PC-9 (cell line): ENCODE data around the gene KIAA1671. TPM values are rescaled to one million over a fixed set of nuclear protein-coding genes. Genes with fewer than 3 reads are reported as not detected.

ENCODE experiments used
- BruUV-seq: library from RNA; stranded (reverse); fragments of 400-500 nt; replicated peaks from 2 replicates; lab custom pipeline; 2021; lab: Mats Ljungman, UMichigan
- CTCF ChIA-PET: fragments of 300-600 bp; sonication (Branson Sonifier 250); formaldehyde crosslinking; loops from one replicate; lab custom pipeline; 2022; ENCODE audit warnings: antibody characterized with exemption; lab: Charles Lee
- POLR2A ChIA-PET: fragments of 300-600 bp; sonication (Branson Sonifier 250); formaldehyde crosslinking; loops from one replicate; lab custom pipeline; 2022; ENCODE audit warnings: antibody characterized with exemption; ENCODE audit not compliant: unreplicated experiment; lab: Charles Lee
- DNase-seq, 2 experiments: peaks; one replicate each; pipeline versions ENCODE4 v3.0.0 to v3.0.0-alpha.2; 2015 to 2022; ENCODE audit warnings: mixed read lengths in 1 of 2
- H2AFZ ChIP-seq: fragments of 200-600 bp; sonication (generic); 2 replicates; pipeline ENCODE4 v1.8.1; 2017; ENCODE audit warnings: antibody characterized with exemption
- H3F3A ChIP-seq: fragments of 200-600 bp; sonication (generic); 2 replicates; pipeline ENCODE4 v1.8.1; 2017; ENCODE audit warnings: antibody characterized with exemption, mild to moderate bottlenecking, low read depth; ENCODE audit not compliant: insufficient read depth
- H3K27ac ChIP-seq: fragments of 200-600 bp; sonication (generic); 2 replicates; pipeline ENCODE4 v1.6.1; 2016; ENCODE audit warnings: mixed run types
- H3K27me3 ChIP-seq: fragments of 200-600 bp; sonication (generic); 2 replicates; pipeline ENCODE4 v1.6.1; 2016; ENCODE audit warnings: low read depth, mixed run types; ENCODE audit not compliant: insufficient read depth
- H3K36me3 ChIP-seq: fragments of 200-600 bp; sonication (generic); 2 replicates; pipeline ENCODE4 v1.6.1; 2016; ENCODE audit warnings: low read depth, mixed run types
- H3K4me1 ChIP-seq: fragments of 200-600 bp; sonication (generic); replicated peaks from 2 replicates; pipeline ENCODE4 v1.6.1; 2016; ENCODE audit warnings: mixed run types; ENCODE audit not compliant: insufficient read depth
- H3K4me2 ChIP-seq: fragments of 200-600 bp; sonication (generic); 2 replicates; pipeline ENCODE4 v1.6.1; 2017; ENCODE audit warnings: mixed run types
- H3K4me3 ChIP-seq: fragments of 200-600 bp; sonication (generic); 2 replicates; pipeline ENCODE4 v1.6.1; 2016; ENCODE audit warnings: mixed run types
- H3K79me2 ChIP-seq: fragments of 200-600 bp; sonication (generic); 2 replicates; pipeline ENCODE4 v1.6.1; 2017; ENCODE audit warnings: low read depth, mixed run types
- H3K9me2 ChIP-seq: fragments of 200-600 bp; sonication (generic); 2 replicates; pipeline ENCODE4 v1.8.1; 2017; ENCODE audit warnings: mild to moderate bottlenecking; ENCODE audit not compliant: insufficient read depth
- H3K9me3 ChIP-seq: fragments of 200-600 bp; sonication (generic); 2 replicates; pipeline ENCODE4 v1.8.1; 2016; ENCODE audit warnings: low read depth; ENCODE audit not compliant: insufficient read depth
- H4K20me1 ChIP-seq: fragments of 200-600 bp; sonication (generic); 2 replicates; pipeline ENCODE4 v1.8.1; 2017; ENCODE audit not compliant: insufficient read depth
- EZH2 ChIP-seq: fragments of 200-600 bp; sonication (generic); IDR thresholded peaks from 2 replicates; pipeline ENCODE4 v1.8.0; 2017; ENCODE audit warnings: antibody characterized with exemption, low read depth
- intact Hi-C: fragments of 100-400 bp; cut with micrococcal nuclease; formaldehyde crosslinking; loops from one replicate; pipeline ENCODE4 v1.10.0; 2022; ENCODE audit not compliant: unreplicated experiment
- total RNA-seq: library from RNA; stranded (reverse); gene quantifications from 2 replicates; pipeline ENCODE4 v1.2.3, GENCODE V29; 2021
- TF ChIP-seq, protein P1 (sequence below): fragments of 200-600 bp; sonication (generic); conservative IDR thresholded peaks from 2 replicates; pipeline ENCODE4 v1.6.1; 2017; ENCODE audit warnings: mixed run types, antibody characterized with exemption, mild to moderate bottlenecking, moderate library complexity

KIAA1671 gene
- total RNA-seq, 1 experiment from 2014 or later = 44.3 TPM

GRCh38 chr22:24947383-24947782, 5.1 kb upstream of the KIAA1671 start:
- TF ChIP-seq, protein P1, sequence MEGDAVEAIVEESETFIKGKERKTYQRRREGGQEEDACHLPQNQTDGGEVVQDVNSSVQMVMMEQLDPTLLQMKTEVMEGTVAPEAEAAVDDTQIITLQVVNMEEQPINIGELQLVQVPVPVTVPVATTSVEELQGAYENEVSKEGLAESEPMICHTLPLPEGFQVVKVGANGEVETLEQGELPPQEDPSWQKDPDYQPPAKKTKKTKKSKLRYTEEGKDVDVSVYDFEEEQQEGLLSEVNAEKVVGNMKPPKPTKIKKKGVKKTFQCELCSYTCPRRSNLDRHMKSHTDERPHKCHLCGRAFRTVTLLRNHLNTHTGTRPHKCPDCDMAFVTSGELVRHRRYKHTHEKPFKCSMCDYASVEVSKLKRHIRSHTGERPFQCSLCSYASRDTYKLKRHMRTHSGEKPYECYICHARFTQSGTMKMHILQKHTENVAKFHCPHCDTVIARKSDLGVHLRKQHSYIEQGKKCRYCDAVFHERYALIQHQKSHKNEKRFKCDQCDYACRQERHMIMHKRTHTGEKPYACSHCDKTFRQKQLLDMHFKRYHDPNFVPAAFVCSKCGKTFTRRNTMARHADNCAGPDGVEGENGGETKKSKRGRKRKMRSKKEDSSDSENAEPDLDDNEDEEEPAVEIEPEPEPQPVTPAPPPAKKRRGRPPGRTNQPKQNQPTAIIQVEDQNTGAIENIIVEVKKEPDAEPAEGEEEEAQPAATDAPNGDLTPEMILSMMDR = no peak
- no peak for TF ChIP-seq EZH2
- no peak for DNase-seq
- POLR2A ChIA-PET = no interaction called here

DNA sequence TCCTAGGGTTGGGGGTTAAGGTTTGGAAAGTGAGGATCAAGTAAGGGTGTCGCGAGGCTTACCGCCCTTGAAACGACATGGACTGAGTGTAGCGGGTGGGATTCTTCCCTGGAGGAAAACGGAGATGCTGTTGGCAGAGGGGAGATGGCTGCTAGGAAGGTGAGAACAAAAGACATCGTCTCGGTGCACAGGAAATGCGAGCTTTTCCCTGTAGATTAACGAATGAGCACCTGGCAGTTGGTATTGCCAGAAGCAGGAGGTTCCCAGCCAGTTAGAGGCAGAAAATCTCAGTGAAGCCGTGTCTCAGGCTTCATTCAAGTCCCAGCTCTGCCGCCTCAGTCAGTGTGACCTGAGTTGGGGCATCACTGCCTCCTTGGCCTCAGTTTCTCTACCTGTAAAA, 4.6 kb upstream of the KIAA1671 start:
- intact Hi-C loops = no loop called here
- no peak for DNase-seq
- Histone ChIP-seq H3K9me3 (no peaks in the 10 kb centered on the region), H3K27me3 (no peaks in the 10 kb centered on the region), H2AFZ (no peak overlapping the region), H3K27ac (no peak overlapping the region), H3K36me3 (no peaks in the 10 kb centered on the region), H3K79me2 (0 out of 2 replicates have a peak, but pooled peaks cover under 1% of the 10 kb centered on the region), H3K9me2 (no peaks in the 10 kb centered on the region), H3K4me2 (no peak overlapping the region), H4K20me1 (no peaks in the 10 kb centered on the region), H3F3A (peaks cover 7% of the 10 kb centered on the region; the same call in 1 of the 2 replicates), H3K4me1 (peaks cover 5% of the 10 kb centered on the region; the same call in 1 of the 2 replicates), H3K4me3 (no peak overlapping the region)
- POLR2A ChIA-PET = no interaction called here
- CTCF ChIA-PET = no interaction called here
- no peak for TF ChIP-seq EZH2
- TF ChIP-seq, protein P1 = no peak
- BruUV-seq = no TSS peak

More at GRCh38 chr22:24947383-24947782, 5.1 kb upstream of the KIAA1671 start:
- H3F3A ChIP-seq = peaks cover 5% of the 10 kb centered on the region; the same call in 1 of the 2 replicates
- H3K4me1 ChIP-seq = peaks cover 5% of the 10 kb centered on the region; the same call in 1 of the 2 replicates
- no peaks in the 10 kb centered on the region for H3K36me3 ChIP-seq
- no peaks in the 10 kb centered on the region for H4K20me1 ChIP-seq
- no peaks in the 10 kb centered on the region for H3K27me3 ChIP-seq
- H3K9me2 ChIP-seq = no peaks in the 10 kb centered on the region
- no peak overlapping the region for H2AFZ ChIP-seq
- no peak overlapping the region for H3K27ac ChIP-seq
- no peak overlapping the region for H3K4me3 ChIP-seq
- BruUV-seq = no TSS peak
- H3K4me2 ChIP-seq = no peak overlapping the region
- intact Hi-C loops = no loop called here
- no peaks in the 10 kb centered on the region for H3K79me2 ChIP-seq
- no peaks in the 10 kb centered on the region for H3K9me3 ChIP-seq
- CTCF ChIA-PET = no interaction called here

GRCh38 chr22:24948356-24949202, 3.9 kb upstream of the KIAA1671 start:
- peaks cover 7% of the 10 kb centered on the region for H3K79me2 ChIP-seq
- H3K9me3 ChIP-seq = no peaks in the 10 kb centered on the region
- no TSS peak for BruUV-seq
- ChIA-PET CTCF (no interaction called here), POLR2A (no interaction called here)
- H3K4me1 ChIP-seq = peaks cover 5% of the 10 kb centered on the region; the same call in 1 of the 2 replicates
- H4K20me1 ChIP-seq = no peaks in the 10 kb centered on the region
- no peak for TF ChIP-seq EZH2
- TF ChIP-seq, protein P1 = no peak
- no peak overlapping the region for H3K4me3 ChIP-seq
- intact Hi-C loops = no loop called here
- H3K9me2 ChIP-seq = no peaks in the 10 kb centered on the region
- H2AFZ ChIP-seq = no peak overlapping the region
- peaks cover 11% of the 10 kb centered on the region; the same call in 1 of the 2 replicates for H3F3A ChIP-seq
- no peak overlapping the region for H3K27ac ChIP-seq
- H3K4me2 ChIP-seq = no peak overlapping the region
- H3K36me3 ChIP-seq = no peaks in the 10 kb centered on the region
- DNase-seq = no peak
- no peaks in the 10 kb centered on the region for H3K27me3 ChIP-seq
